PC-3 (cell line): ENCODE measurements around the gene HHIPL1.

ENCODE experiments used
- EZH2 ChIP-seq: fragments of 300-600 bp; sonication (generic); IDR thresholded peaks from one replicate; pipeline ENCODE4 v1.6.1; 2017; ENCODE audit warnings: antibody characterized with exemption, mild to moderate bottlenecking, low read length; ENCODE audit not compliant: unreplicated experiment
- EZH2phosphoT487 ChIP-seq: fragments of 300-600 bp; sonication (generic); IDR thresholded peaks from 2 replicates; pipeline ENCODE4 v1.6.1; 2018; ENCODE audit warnings: mild to moderate bottlenecking, antibody characterized with exemption, low read length, borderline replicate concordance
- TF ChIP-seq, protein P1 (sequence below): fragments of 300-600 bp; sonication (generic); conservative IDR thresholded peaks from 2 replicates; pipeline ENCODE4 v1.5.1; 2017; ENCODE audit warnings: antibody characterized with exemption, low read depth, mild to moderate bottlenecking, low read length

- TF ChIP-seq EZH2: no peak
- TF ChIP-seq, protein P1, sequence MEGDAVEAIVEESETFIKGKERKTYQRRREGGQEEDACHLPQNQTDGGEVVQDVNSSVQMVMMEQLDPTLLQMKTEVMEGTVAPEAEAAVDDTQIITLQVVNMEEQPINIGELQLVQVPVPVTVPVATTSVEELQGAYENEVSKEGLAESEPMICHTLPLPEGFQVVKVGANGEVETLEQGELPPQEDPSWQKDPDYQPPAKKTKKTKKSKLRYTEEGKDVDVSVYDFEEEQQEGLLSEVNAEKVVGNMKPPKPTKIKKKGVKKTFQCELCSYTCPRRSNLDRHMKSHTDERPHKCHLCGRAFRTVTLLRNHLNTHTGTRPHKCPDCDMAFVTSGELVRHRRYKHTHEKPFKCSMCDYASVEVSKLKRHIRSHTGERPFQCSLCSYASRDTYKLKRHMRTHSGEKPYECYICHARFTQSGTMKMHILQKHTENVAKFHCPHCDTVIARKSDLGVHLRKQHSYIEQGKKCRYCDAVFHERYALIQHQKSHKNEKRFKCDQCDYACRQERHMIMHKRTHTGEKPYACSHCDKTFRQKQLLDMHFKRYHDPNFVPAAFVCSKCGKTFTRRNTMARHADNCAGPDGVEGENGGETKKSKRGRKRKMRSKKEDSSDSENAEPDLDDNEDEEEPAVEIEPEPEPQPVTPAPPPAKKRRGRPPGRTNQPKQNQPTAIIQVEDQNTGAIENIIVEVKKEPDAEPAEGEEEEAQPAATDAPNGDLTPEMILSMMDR: no peak
- no peak for TF ChIP-seq EZH2phosphoT487
Observed at GRCh38 chr14:99619835-99620834, 24.8 kb upstream of the HHIPL1 start.
